ENCODE results near the gene TAS2R19. TPM values are rescaled to one million over a fixed set of nuclear protein-coding genes. Genes with fewer than 3 reads are reported as not detected.
"Not testable (repeated sequence)": the region's sequence is repeated elsewhere in the genome, so short reads cannot be mapped to it uniquely, and the experiment has no call there.

The TAS2R19 gene
- total RNA-seq, 2 donors from 2014 or later: 3.0 to 4.2 TPM

DNA sequence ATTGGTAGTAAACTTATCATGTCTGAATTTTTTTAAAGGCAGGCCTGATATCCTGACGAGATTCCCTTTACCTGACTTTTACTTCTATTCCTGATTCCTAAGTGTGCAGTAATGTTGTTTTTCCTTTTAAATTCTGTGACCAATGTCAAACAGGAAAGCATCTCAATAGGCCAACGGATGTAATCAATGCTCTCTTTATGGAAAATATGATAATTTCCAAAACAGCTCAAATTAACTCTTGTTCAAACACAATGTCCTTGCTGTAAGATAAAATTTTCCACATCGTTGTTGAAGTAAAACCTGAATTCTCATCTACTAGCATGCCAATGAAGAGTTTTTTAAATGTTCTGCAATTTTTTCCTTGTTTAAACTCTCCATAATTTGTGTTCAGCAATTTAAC lies 16.8 kb upstream of the TAS2R19 start:
- 38 to 53% methylated on average over 3 of the region's 3 CpGs for WGBS, 2 donors

DNA sequence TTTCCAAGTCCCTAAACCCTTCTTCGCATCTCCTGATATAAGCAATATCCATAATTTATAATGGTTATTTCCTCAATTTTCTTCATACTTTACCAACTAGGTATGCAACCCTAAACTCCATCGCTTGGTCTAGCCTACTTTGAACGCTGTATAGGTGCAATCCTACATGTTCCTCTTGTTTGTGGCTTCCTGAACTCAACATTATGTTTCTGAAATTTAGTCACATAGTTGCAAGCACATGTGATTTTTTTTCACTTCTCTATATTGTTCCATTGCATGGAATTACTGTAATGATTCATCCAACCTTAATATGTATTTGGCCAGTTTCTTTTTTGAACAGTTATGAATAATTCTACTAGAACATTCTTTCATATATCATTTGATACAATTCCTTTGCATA lies 11.5 kb upstream of the TAS2R19 start:
- 89 to 90% methylated on average over 1 of the region's 3 CpGs for WGBS, 2 donors
- H3K4me3 ChIP-seq; H3K9me3 ChIP-seq; H3K4me1 ChIP-seq; ATAC-seq; H3K36me3 ChIP-seq (replicated peaks in 1 of 2; ENCODE audit: insufficient read depth in 1 of 2, low read depth in 2 of 2); intact Hi-C loops (cut with DNase I); DNase-seq; H3K27me3 ChIP-seq; H3K27ac ChIP-seq: not testable (repeated sequence)

More for the DNA sequence above, 16.8 kb upstream of the TAS2R19 start:
- no peak overlapping the region for H3K27ac ChIP-seq
- H3K4me1 ChIP-seq: no peaks in the 10 kb centered on the region
- ATAC-seq (no peak), DNase-seq (no peak)
- intact Hi-C loops (cut with DNase I): no loop called here
- H3K27me3 ChIP-seq: no peaks in the 10 kb centered on the region
- no peaks in the 10 kb centered on the region for H3K9me3 ChIP-seq
- no peak for TF ChIP-seq CTCF (IDR thresholded peaks at IDR 0.05)
- no peak for TF ChIP-seq POLR2A (IDR thresholded peaks at IDR 0.05)
- no peak overlapping the region for H3K4me3 ChIP-seq
- no peaks in the 10 kb centered on the region for H3K36me3 ChIP-seq (replicated peaks in 1 of 2; ENCODE audit: insufficient read depth in 1 of 2, low read depth in 2 of 2)

DNA sequence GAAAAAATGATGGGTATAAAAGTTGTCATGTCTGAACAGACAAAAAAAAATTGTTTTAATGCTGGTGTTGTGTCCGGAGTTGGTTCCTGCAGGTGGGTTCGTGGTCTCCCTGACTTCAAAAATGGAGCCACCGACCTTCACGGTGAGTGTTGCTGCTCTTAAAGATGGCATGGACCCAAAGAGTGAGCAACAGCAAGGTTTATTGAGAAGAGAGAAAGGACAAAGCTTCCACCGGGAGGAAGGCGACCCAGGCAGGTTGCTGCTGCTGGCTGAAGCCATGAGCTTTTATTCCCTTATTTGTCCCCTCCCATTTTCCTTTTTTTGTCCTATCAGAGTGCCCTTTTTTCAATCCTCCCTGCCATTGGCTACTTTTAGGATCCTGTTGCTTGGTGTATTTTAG lies 8.9 kb upstream of the TAS2R19 start, which contains the start of gene TAS2R31:
Gene TAS2R31, minus strand, starts transcription at position 101 of the 400 bp plus-strand sequence. Its CDS starts 72 bp downstream, at position 29.
- H3K36me3 ChIP-seq (replicated peaks in 1 of 2; ENCODE audit: insufficient read depth in 1 of 2, low read depth in 2 of 2): no peaks in the 10 kb centered on the region
- WGBS, 2 donors: 91 to 96% methylated on average over 6 of the region's 6 CpGs

GRCh38 chr12:11026118-11026517 lies 3.7 kb upstream of the TAS2R19 start:
- 93 to 99% methylated on average over 6 of the region's 6 CpGs for WGBS, 2 donors
- Histone ChIP-seq H3K4me1 (no peaks in the 10 kb centered on the region), H3K27ac (no peak overlapping the region), H3K36me3 (replicated peaks in 1 of 2; ENCODE audit: insufficient read depth in 1 of 2, low read depth in 2 of 2) (no peaks in the 10 kb centered on the region), H3K27me3 (no peaks in the 10 kb centered on the region), H3K9me3 (no peaks in the 10 kb centered on the region), H3K4me3 (no peak overlapping the region)
- TF ChIP-seq POLR2A (IDR thresholded peaks at IDR 0.05) (no peak), CTCF (IDR thresholded peaks at IDR 0.05) (no peak)
- DNase-seq: no peak
- intact Hi-C loops (cut with DNase I): no loop called here
- ATAC-seq: no peak

More for the DNA sequence above, 8.9 kb upstream of the TAS2R19 start, which contains the start of gene TAS2R31:
- TF ChIP-seq POLR2A (IDR thresholded peaks at IDR 0.05): no peak
- TF ChIP-seq CTCF (IDR thresholded peaks at IDR 0.05): no peak
- Histone ChIP-seq H3K27me3 (no peaks in the 10 kb centered on the region), H3K9me3 (no peaks in the 10 kb centered on the region), H3K4me1 (no peaks in the 10 kb centered on the region), H3K27ac (no peak within 1 kb of the TSS), H3K4me3 (no peak within 1 kb of the TSS)
- no peak for ATAC-seq
- DNase-seq: no peak
- intact Hi-C loops (cut with DNase I): no loop called here

GRCh38 chr12:11023387-11023786 lies 967 bp upstream of the TAS2R19 start:
- no peak for TF ChIP-seq POLR2A (IDR thresholded peaks at IDR 0.05)
- peak in 1 of 7 experiments; percentile 2 for TF ChIP-seq CTCF (IDR thresholded peaks at IDR 0.05)
- intact Hi-C loops (cut with DNase I): no loop called here
- Histone ChIP-seq H3K9me3 (no peaks in the 10 kb centered on the region), H3K27ac (no peak overlapping the region), H3K4me3 (no peak overlapping the region), H3K27me3 (no peaks in the 10 kb centered on the region), H3K4me1 (no peaks in the 10 kb centered on the region), H3K36me3 (replicated peaks in 1 of 2; ENCODE audit: insufficient read depth in 1 of 2, low read depth in 2 of 2) (no peaks in the 10 kb centered on the region)
- WGBS, 2 donors: 65 to 72% methylated on average over 2 of the region's 2 CpGs
- no peak for DNase-seq
- no peak for ATAC-seq
